Activated naive CD8-positive, alpha-beta T cell (primary cell): Measurements from ENCODE around the gene GLB1L.
A peak's percentile ranks its signal among the peaks of the same experiment; 100 is the strongest.

Experiments
- H3K27ac Mint-ChIP-seq: one replicate; pipeline ENCODE4 v1.8.0; 2021; ENCODE audit warnings: mixed read lengths
- H3K27me3 Mint-ChIP-seq: one replicate; pipeline ENCODE4 v1.8.0; 2021; ENCODE audit warnings: mixed read lengths
- H3K36me3 Mint-ChIP-seq: one replicate; pipeline ENCODE4 v1.8.0; 2021; ENCODE audit warnings: mixed read lengths
- H3K4me1 Mint-ChIP-seq: one replicate; pipeline ENCODE4 v1.8.0; 2021; ENCODE audit warnings: low read depth, mixed read lengths
- H3K4me3 Mint-ChIP-seq: one replicate; pipeline ENCODE4 v1.8.0; 2021; ENCODE audit warnings: mild to moderate bottlenecking, mixed read lengths
- H3K9me3 Mint-ChIP-seq: one replicate; pipeline ENCODE4 v1.8.0; 2021; ENCODE audit warnings: low read depth, mixed read lengths

GLB1L gene

GRCh38 chr2:219252084-219252483 lies 6.8 kb upstream of the GLB1L start:
- peak overlapping the region; percentile 91 for H3K27ac Mint-ChIP-seq
- peak overlapping the region; percentile 97 for H3K4me3 Mint-ChIP-seq
- H3K9me3 Mint-ChIP-seq = no peaks in the 10 kb centered on the region
- H3K36me3 Mint-ChIP-seq = peaks cover 3% of the 10 kb centered on the region
- peaks cover 68% of the 10 kb centered on the region for H3K4me1 Mint-ChIP-seq
- H3K27me3 Mint-ChIP-seq = no peaks in the 10 kb centered on the region

- H3K9me3 Mint-ChIP-seq = no peaks in the 10 kb centered on the region
- peaks cover 73% of the 10 kb centered on the region for H3K4me1 Mint-ChIP-seq
- H3K36me3 Mint-ChIP-seq = peaks cover 3% of the 10 kb centered on the region
- no peaks in the 10 kb centered on the region for H3K27me3 Mint-ChIP-seq
- peak overlapping the region; percentile 91 for H3K27ac Mint-ChIP-seq
- peak overlapping the region; percentile 97 for H3K4me3 Mint-ChIP-seq
These were observed 6.4 kb upstream of the GLB1L start for GRCh38 chr2:219251656-219252055.

- peak overlapping the region; percentile 97 for H3K4me3 Mint-ChIP-seq
- peaks cover 3% of the 10 kb centered on the region for H3K36me3 Mint-ChIP-seq
- H3K27me3 Mint-ChIP-seq = no peaks in the 10 kb centered on the region
- no peaks in the 10 kb centered on the region for H3K9me3 Mint-ChIP-seq
- H3K27ac Mint-ChIP-seq = peak overlapping the region; percentile 91
- H3K4me1 Mint-ChIP-seq = peaks cover 74% of the 10 kb centered on the region
These were observed 5.0 kb upstream of the GLB1L start for GRCh38 chr2:219250049-219250781.

- peak overlapping the region; percentile 90 for H3K27ac Mint-ChIP-seq
- H3K36me3 Mint-ChIP-seq = peaks cover 3% of the 10 kb centered on the region
- H3K27me3 Mint-ChIP-seq = no peaks in the 10 kb centered on the region
- H3K9me3 Mint-ChIP-seq = no peaks in the 10 kb centered on the region
- H3K4me1 Mint-ChIP-seq = peaks cover 74% of the 10 kb centered on the region
- H3K4me3 Mint-ChIP-seq = peak overlapping the region; percentile 97
These were observed 4.1 kb upstream of the GLB1L start for GRCh38 chr2:219249203-219249980.

GRCh38 chr2:219248845-219249202 lies 3.6 kb upstream of the GLB1L start:
- peaks cover 77% of the 10 kb centered on the region for H3K4me1 Mint-ChIP-seq
- no peaks in the 10 kb centered on the region for H3K9me3 Mint-ChIP-seq
- H3K27ac Mint-ChIP-seq = peak overlapping the region; percentile 90
- H3K27me3 Mint-ChIP-seq = no peaks in the 10 kb centered on the region
- peak overlapping the region; percentile 97 for H3K4me3 Mint-ChIP-seq
- peaks cover 3% of the 10 kb centered on the region for H3K36me3 Mint-ChIP-seq

GRCh38 chr2:219247678-219248642 lies 2.7 kb upstream of the GLB1L start:
- Mint-ChIP-seq H3K4me3 (peak overlapping the region; percentile 97), H3K9me3 (no peaks in the 10 kb centered on the region), H3K27ac (peak overlapping the region; percentile 88), H3K36me3 (peaks cover 3% of the 10 kb centered on the region), H3K27me3 (no peaks in the 10 kb centered on the region), H3K4me1 (peaks cover 79% of the 10 kb centered on the region)

- Mint-ChIP-seq H3K36me3 (peaks cover 3% of the 10 kb centered on the region), H3K4me3 (peak overlapping the region; percentile 97), H3K9me3 (no peaks in the 10 kb centered on the region), H3K27me3 (no peaks in the 10 kb centered on the region), H3K4me1 (peaks cover 68% of the 10 kb centered on the region), H3K27ac (peak overlapping the region; percentile 97)
These were observed 1.3 kb upstream of the GLB1L start for GRCh38 chr2:219246559-219246958.

GRCh38 chr2:219245899-219246230 lies 621 bp upstream of the GLB1L start:
- Mint-ChIP-seq H3K27ac (peak overlapping the region; percentile 97), H3K9me3 (no peaks in the 10 kb centered on the region), H3K36me3 (peaks cover under 1% of the 10 kb centered on the region), H3K4me3 (peak overlapping the region; percentile 97), H3K4me1 (peaks cover 61% of the 10 kb centered on the region), H3K27me3 (no peaks in the 10 kb centered on the region)

GRCh38 chr2:219244789-219245147 lies 476 bp downstream of the GLB1L start:
- H3K9me3 Mint-ChIP-seq = no peaks in the 10 kb centered on the region
- no peaks in the 10 kb centered on the region for H3K36me3 Mint-ChIP-seq
- peak overlapping the region; percentile 97 for H3K4me3 Mint-ChIP-seq
- H3K27ac Mint-ChIP-seq = peak overlapping the region; percentile 97
- no peaks in the 10 kb centered on the region for H3K27me3 Mint-ChIP-seq
- H3K4me1 Mint-ChIP-seq = peaks cover 50% of the 10 kb centered on the region

- H3K36me3 Mint-ChIP-seq = no peaks in the 10 kb centered on the region
These were observed 1.9 kb downstream of the GLB1L start for GRCh38 chr2:219243291-219243761.

GRCh38 chr2:219234331-219234730 lies 10.9 kb downstream of the GLB1L start:
- peaks cover 35% of the 10 kb centered on the region for H3K4me1 Mint-ChIP-seq
- no peak overlapping the region for H3K4me3 Mint-ChIP-seq
- H3K9me3 Mint-ChIP-seq = no peaks in the 10 kb centered on the region
- H3K36me3 Mint-ChIP-seq = peaks cover 2% of the 10 kb centered on the region
- H3K27ac Mint-ChIP-seq = peak overlapping the region; percentile 29
- H3K27me3 Mint-ChIP-seq = no peaks in the 10 kb centered on the region

More at GRCh38 chr2:219243291-219243761, 1.9 kb downstream of the GLB1L start:
- Mint-ChIP-seq H3K27ac (no peak overlapping the region), H3K9me3 (no peaks in the 10 kb centered on the region), H3K27me3 (no peaks in the 10 kb centered on the region), H3K4me3 (peak overlapping the region; percentile 53), H3K4me1 (peaks cover 36% of the 10 kb centered on the region)

GRCh38 chr2:219230059-219230540 lies 15.1 kb downstream of the GLB1L start:
- no peaks in the 10 kb centered on the region for H3K27me3 Mint-ChIP-seq
- no peaks in the 10 kb centered on the region for H3K9me3 Mint-ChIP-seq
- peak overlapping the region; percentile 98 for H3K27ac Mint-ChIP-seq
- peak overlapping the region; percentile 96 for H3K4me3 Mint-ChIP-seq
- peaks cover 57% of the 10 kb centered on the region for H3K4me1 Mint-ChIP-seq
- H3K36me3 Mint-ChIP-seq = peaks cover 4% of the 10 kb centered on the region

GRCh38 chr2:219229305-219230058 lies 15.8 kb downstream of the GLB1L start, which contains the start of the genes ANKZF1 and ATG9A:
Gene ANKZF1, plus strand, starts transcription at chr2:219229806. Its CDS starts 452 bp downstream, at chr2:219230258.
Gene ATG9A, minus strand, starts transcription at chr2:219229636. Its CDS starts 1,612 bp downstream, at chr2:219228024.
- H3K36me3 Mint-ChIP-seq = peaks cover 6% of the 10 kb centered on the region
- H3K27ac Mint-ChIP-seq = peak within 1 kb of the TSS; percentile 98
- H3K4me1 Mint-ChIP-seq = peaks cover 57% of the 10 kb centered on the region
- no peaks in the 10 kb centered on the region for H3K9me3 Mint-ChIP-seq
- H3K27me3 Mint-ChIP-seq = no peaks in the 10 kb centered on the region
- H3K4me3 Mint-ChIP-seq = peak within 1 kb of the TSS; percentile 96

- Mint-ChIP-seq H3K27me3 (no peaks in the 10 kb centered on the region), H3K36me3 (peaks cover 6% of the 10 kb centered on the region), H3K4me3 (peak overlapping the region; percentile 85), H3K27ac (peak overlapping the region; percentile 6), H3K9me3 (no peaks in the 10 kb centered on the region), H3K4me1 (peaks cover 56% of the 10 kb centered on the region)
These were observed 16.3 kb downstream of the GLB1L start for GRCh38 chr2:219228911-219229304.
